ENCODE results near the gene TBC1D8.

DNA sequence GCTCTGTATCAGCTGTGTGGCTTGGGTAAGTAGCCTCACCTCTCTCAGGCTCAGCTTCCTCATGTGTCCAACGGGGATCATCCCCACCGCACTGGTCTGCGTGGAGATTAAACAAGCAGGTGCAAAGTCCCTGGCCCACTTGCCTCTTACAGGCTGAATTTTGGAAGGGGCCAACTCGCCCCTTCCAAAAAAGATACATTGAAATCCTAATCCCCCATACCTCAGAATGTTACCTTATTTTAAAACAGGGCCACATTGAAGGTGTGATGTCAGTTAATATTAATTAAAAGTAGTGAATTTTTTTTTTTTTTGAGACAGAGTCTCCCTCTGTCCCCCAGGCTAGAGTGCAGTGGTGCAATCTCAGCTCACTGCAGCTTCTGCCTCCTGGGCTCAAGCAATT, 34.8 kb downstream of the TBC1D8 start:
- TF ChIP-seq, protein P1, sequence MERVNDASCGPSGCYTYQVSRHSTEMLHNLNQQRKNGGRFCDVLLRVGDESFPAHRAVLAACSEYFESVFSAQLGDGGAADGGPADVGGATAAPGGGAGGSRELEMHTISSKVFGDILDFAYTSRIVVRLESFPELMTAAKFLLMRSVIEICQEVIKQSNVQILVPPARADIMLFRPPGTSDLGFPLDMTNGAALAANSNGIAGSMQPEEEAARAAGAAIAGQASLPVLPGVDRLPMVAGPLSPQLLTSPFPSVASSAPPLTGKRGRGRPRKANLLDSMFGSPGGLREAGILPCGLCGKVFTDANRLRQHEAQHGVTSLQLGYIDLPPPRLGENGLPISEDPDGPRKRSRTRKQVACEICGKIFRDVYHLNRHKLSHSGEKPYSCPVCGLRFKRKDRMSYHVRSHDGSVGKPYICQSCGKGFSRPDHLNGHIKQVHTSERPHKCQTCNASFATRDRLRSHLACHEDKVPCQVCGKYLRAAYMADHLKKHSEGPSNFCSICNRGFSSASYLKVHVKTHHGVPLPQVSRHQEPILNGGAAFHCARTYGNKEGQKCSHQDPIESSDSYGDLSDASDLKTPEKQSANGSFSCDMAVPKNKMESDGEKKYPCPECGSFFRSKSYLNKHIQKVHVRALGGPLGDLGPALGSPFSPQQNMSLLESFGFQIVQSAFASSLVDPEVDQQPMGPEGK (CRISPR knock-in tag; IDR thresholded peaks at IDR 0.05; ENCODE audit: borderline replicate concordance) = no peak
- TF ChIP-seq PPARA (CRISPR knock-in tag; IDR thresholded peaks at IDR 0.05; ENCODE audit: borderline replicate concordance) (no peak), SNAI2 (CRISPR knock-in tag; IDR thresholded peaks at IDR 0.05) (no peak), ZFP30 (CRISPR knock-in tag; IDR thresholded peaks at IDR 0.05) (no peak), ZFP3 (CRISPR knock-in tag; IDR thresholded peaks at IDR 0.05) (no peak), ESRRG (CRISPR knock-in tag; IDR thresholded peaks at IDR 0.05) (no peak), OSR1 (CRISPR knock-in tag; IDR thresholded peaks at IDR 0.05) (no peak), ZNF565 (CRISPR knock-in tag; conservative IDR thresholded peaks at IDR 0.05; ENCODE audit: low read depth) (no peak), ZC3H10 (CRISPR knock-in tag; IDR thresholded peaks at IDR 0.05) (no peak), ARNTL (CRISPR knock-in tag; IDR thresholded peaks at IDR 0.05; ENCODE audit: borderline replicate concordance, low read depth) (no peak)

Measured in SK-N-SH treated with all-trans-retinoic acid at 6 μM for 48 hours (cell line).